ENCODE data around the gene CLEC4E. TPM values are rescaled to one million over a fixed set of nuclear protein-coding genes. Genes with fewer than 3 reads are reported as not detected.

The CLEC4E gene
- total and polyA plus RNA-seq, 2 of the 4 experiments (the other 2 are of a cell fraction), result not detected

- CTCF ChIA-PET, result no interaction called here
- no TSS peak for BruUV-seq (replicated peaks)
- in situ Hi-C loops (cut with MboI; ENCODE audit: low sequenced_read_pairs), result no loop called here
Observed at GRCh38 chr12:8589679-8590078, 49.0 kb upstream of the CLEC4E start.

More at GRCh38 chr12:8589679-8590078, 49.0 kb upstream of the CLEC4E start:
- H3K4me2 ChIP-seq (ENCODE audit: low read depth, low read length), result no peak overlapping the region
- H3K18ac ChIP-seq (ENCODE audit: low read depth, low read length), result no peak overlapping the region
- no peaks in the 10 kb centered on the region for H3K79me1 ChIP-seq (ENCODE audit: low read depth in 1 of 2, low read length in 2 of 2)
- no peak for DNase-seq
- H3K27ac ChIP-seq (ENCODE audit: insufficient read depth, low read length), result no peak overlapping the region
- H2BK20ac ChIP-seq (ENCODE audit: low read depth, low read length), result no peak overlapping the region
- H3K23ac ChIP-seq (ENCODE audit: low read depth, low read length), result no peak overlapping the region
- dilution Hi-C loops (cut with HindIII; ENCODE audit: low sequenced_read_pairs, unreplicated experiment) (no loop called here), intact Hi-C loops (cut with micrococcal nuclease) (no loop called here)
- POLR2A ChIA-PET (ENCODE audit: unreplicated experiment), result no interaction called here
- H2BK120ac ChIP-seq (ENCODE audit: low read depth, low read length), result no peak overlapping the region
- no peak overlapping the region for H3K4ac ChIP-seq (ENCODE audit: low read depth, low read length)
- H4K8ac ChIP-seq (ENCODE audit: low read depth in 2 of 2, low read length in 2 of 2), result no peak overlapping the region
- H2AFZ ChIP-seq (replicated peaks; ENCODE audit: low read length, poor library complexity), result no peak overlapping the region
- H3K36me3 ChIP-seq (ENCODE audit: control insufficient read depth, insufficient read depth, low read length), result no peaks in the 10 kb centered on the region
- ATAC-seq (ENCODE audit: low read depth), result no peak
- no peak overlapping the region for H2BK15ac ChIP-seq (ENCODE audit: low read depth, low read length)
- no peak overlapping the region for H3K4me3 ChIP-seq (ENCODE audit: insufficient read depth, low read depth, low read length)
- no peak overlapping the region for H3K14ac ChIP-seq (replicated peaks; ENCODE audit: low read depth, low read length)
- H3K9me3 ChIP-seq (ENCODE audit: control insufficient read depth, insufficient read depth, low read length), result peaks cover 2% of the 10 kb centered on the region; the same call in 1 of the 2 replicates
- H2AK5ac ChIP-seq (ENCODE audit: low read depth, low read length), result no peak overlapping the region
- no peak overlapping the region for H3K56ac ChIP-seq (ENCODE audit: extremely low read depth, insufficient read depth, low read length)
- no peaks in the 10 kb centered on the region for H3K4me1 ChIP-seq (ENCODE audit: control insufficient read depth, insufficient read depth, low read length)
- H2AK9ac ChIP-seq (replicated peaks; ENCODE audit: low read depth, low read length, poor library complexity), result no peak overlapping the region
- WGBS, 2 experiments (ENCODE audit: extremely low coverage in 2 of 2, insufficient read length in 1 of 2), result 36% methylated on average over 5 of the region's 7 CpGs; no CpG with 5 or more reads in 1 of the 2 experiments
- no peak overlapping the region for H2BK5ac ChIP-seq (ENCODE audit: low read depth, low read length, poor library complexity, severe bottlenecking)
- H3K27me3 ChIP-seq (ENCODE audit: control insufficient read depth, insufficient read depth, low read length), result no peaks in the 10 kb centered on the region
- H4K91ac ChIP-seq (ENCODE audit: insufficient read depth, low read depth, low read length), result no peak overlapping the region
- no peak overlapping the region for H3K9ac ChIP-seq (ENCODE audit: low read depth, low read length)
- no peak for TF ChIP-seq POLR2A (IDR thresholded peaks at IDR 0.05; ENCODE audit: low read depth, low read length)
- no peak for TF ChIP-seq RCOR1 (IDR thresholded peaks at IDR 0.05; ENCODE audit: insufficient replicate concordance, low read length)
- no peak for TF ChIP-seq SMC3 (IDR thresholded peaks at IDR 0.05; ENCODE audit: low read depth, low read length)
- TF ChIP-seq USF2 (IDR thresholded peaks at IDR 0.05; ENCODE audit: low read depth, low read length), result no peak
- TF ChIP-seq RAD21 (IDR thresholded peaks at IDR 0.05; ENCODE audit: low read length), result no peak
- no peak for TF ChIP-seq BHLHE40 (IDR thresholded peaks at IDR 0.05; ENCODE audit: low read depth, low read length)
- TF ChIP-seq CEBPB (IDR thresholded peaks at IDR 0.05; ENCODE audit: low read depth, low read length), result no peak
- TF ChIP-seq MAZ (IDR thresholded peaks at IDR 0.05; ENCODE audit: borderline replicate concordance, low read depth, low read length), result no peak
- no peak for TF ChIP-seq FOS (IDR thresholded peaks at IDR 0.05; ENCODE audit: low read depth, low read length)
- no peak for TF ChIP-seq MAFK (IDR thresholded peaks at IDR 0.05; ENCODE audit: low read depth, low read length)
- no peak for TF ChIP-seq RFX5 (IDR thresholded peaks at IDR 0.05; ENCODE audit: low read depth, low read length)
- TF ChIP-seq NFE2L2 (IDR thresholded peaks at IDR 0.05; ENCODE audit: low read depth, low read length), result no peak
- TF ChIP-seq ELK1 (IDR thresholded peaks at IDR 0.05; ENCODE audit: borderline replicate concordance, low read depth, low read length), result no peak
- no peak for TF ChIP-seq CTCF (conservative IDR thresholded peaks at IDR 0.05; ENCODE audit: low read depth, low read length)
- no peak for TF ChIP-seq MXI1 (IDR thresholded peaks at IDR 0.05; ENCODE audit: borderline replicate concordance, low read depth, low read length)
- no peak for TF ChIP-seq CHD1 (IDR thresholded peaks at IDR 0.05; ENCODE audit: low read depth, low read length)
- H4K5ac ChIP-seq (ENCODE audit: low read depth, low read length), result no peak overlapping the region
- no peaks in the 10 kb centered on the region for H4K20me1 ChIP-seq (ENCODE audit: insufficient read depth, low read length)
- no peaks in the 10 kb centered on the region for H3K9me1 ChIP-seq (ENCODE audit: insufficient read depth, low read length)

Data from IMR-90 (cell line).